Panc1 (cell line): Measurements from ENCODE around the gene MXD4.

ENCODE experiments used
- CTCF ChIP-seq: fragments of 450-650 bp; IDR thresholded peaks from 2 replicates; pipeline ENCODE4 v1.5.1; 2017; ENCODE audit warnings: mild to moderate bottlenecking
- POLR2AphosphoS5 ChIP-seq: IDR thresholded peaks from 2 replicates; pipeline ENCODE4 v1.6.1; 2012; ENCODE audit warnings: mild to moderate bottlenecking, low read depth, low read length, moderate library complexity
- SIN3A ChIP-seq: IDR thresholded peaks from 2 replicates; pipeline ENCODE4 v1.6.1; 2012; ENCODE audit warnings: low read depth, mild to moderate bottlenecking, low read length, moderate library complexity, borderline replicate concordance; ENCODE audit not compliant: insufficient read depth
- TCF7L2 ChIP-seq: IDR thresholded peaks from 2 replicates; pipeline ENCODE4 v1.6.1; 2011; ENCODE audit warnings: mild to moderate bottlenecking, low read depth, low read length, inconsistent platforms
- TF ChIP-seq, protein P1 (sequence below), 2 experiments: IDR thresholded peaks; 2 replicates each; pipeline ENCODE4 v1.6.1; 2011 to 2012; ENCODE audit warnings: low read depth in 2 of 2, control low read depth in 1 of 2, low read length in 1 of 2, mild to moderate bottlenecking in 1 of 2, moderate library complexity in 1 of 2; ENCODE audit not compliant: insufficient read depth in 1 of 2

- TF ChIP-seq CTCF (no peak), POLR2AphosphoS5 (no peak), TCF7L2 (no peak), SIN3A (no peak)
- TF ChIP-seq, protein P1, sequence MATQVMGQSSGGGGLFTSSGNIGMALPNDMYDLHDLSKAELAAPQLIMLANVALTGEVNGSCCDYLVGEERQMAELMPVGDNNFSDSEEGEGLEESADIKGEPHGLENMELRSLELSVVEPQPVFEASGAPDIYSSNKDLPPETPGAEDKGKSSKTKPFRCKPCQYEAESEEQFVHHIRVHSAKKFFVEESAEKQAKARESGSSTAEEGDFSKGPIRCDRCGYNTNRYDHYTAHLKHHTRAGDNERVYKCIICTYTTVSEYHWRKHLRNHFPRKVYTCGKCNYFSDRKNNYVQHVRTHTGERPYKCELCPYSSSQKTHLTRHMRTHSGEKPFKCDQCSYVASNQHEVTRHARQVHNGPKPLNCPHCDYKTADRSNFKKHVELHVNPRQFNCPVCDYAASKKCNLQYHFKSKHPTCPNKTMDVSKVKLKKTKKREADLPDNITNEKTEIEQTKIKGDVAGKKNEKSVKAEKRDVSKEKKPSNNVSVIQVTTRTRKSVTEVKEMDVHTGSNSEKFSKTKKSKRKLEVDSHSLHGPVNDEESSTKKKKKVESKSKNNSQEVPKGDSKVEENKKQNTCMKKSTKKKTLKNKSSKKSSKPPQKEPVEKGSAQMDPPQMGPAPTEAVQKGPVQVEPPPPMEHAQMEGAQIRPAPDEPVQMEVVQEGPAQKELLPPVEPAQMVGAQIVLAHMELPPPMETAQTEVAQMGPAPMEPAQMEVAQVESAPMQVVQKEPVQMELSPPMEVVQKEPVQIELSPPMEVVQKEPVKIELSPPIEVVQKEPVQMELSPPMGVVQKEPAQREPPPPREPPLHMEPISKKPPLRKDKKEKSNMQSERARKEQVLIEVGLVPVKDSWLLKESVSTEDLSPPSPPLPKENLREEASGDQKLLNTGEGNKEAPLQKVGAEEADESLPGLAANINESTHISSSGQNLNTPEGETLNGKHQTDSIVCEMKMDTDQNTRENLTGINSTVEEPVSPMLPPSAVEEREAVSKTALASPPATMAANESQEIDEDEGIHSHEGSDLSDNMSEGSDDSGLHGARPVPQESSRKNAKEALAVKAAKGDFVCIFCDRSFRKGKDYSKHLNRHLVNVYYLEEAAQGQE (IDR thresholded peaks at IDR 0.05; ENCODE audit: insufficient read depth in 1 of 2, low read depth in 2 of 2, low read length in 1 of 2): no peak
These were observed 45.0 kb upstream of the MXD4 start for GRCh38 chr4:2306773-2307410.
